IgD-negative memory B cell (primary cell): Measurements from ENCODE around the gene PLEKHF1. TPM values are rescaled to one million over a fixed set of nuclear protein-coding genes. Genes with fewer than 3 reads are reported as not detected.

Experiments used
- H3K27ac Mint-ChIP-seq, 3 donors: one replicate each; pipeline ENCODE4 v1.8.0; 2020 to 2022; ENCODE audit warnings: mild to moderate bottlenecking in 3 of 3, mixed read lengths in 3 of 3, moderate library complexity in 1 of 3
- H3K27me3 Mint-ChIP-seq: one replicate; pipeline ENCODE4 v1.8.0; 2021; ENCODE audit warnings: mixed read lengths
- H3K36me3 Mint-ChIP-seq: one replicate; pipeline ENCODE4 v1.8.0; 2020; ENCODE audit warnings: mild to moderate bottlenecking, mixed read lengths
- H3K4me1 Mint-ChIP-seq, 3 donors: one replicate each; pipeline ENCODE4 v1.8.0; 2020 to 2022; ENCODE audit warnings: mixed read lengths in 3 of 3, mild to moderate bottlenecking in 1 of 3
- H3K4me3 Mint-ChIP-seq, 4 donors: one replicate each; pipeline ENCODE4 v1.8.0; 2020 to 2022; ENCODE audit warnings: mild to moderate bottlenecking in 4 of 4, mixed read lengths in 4 of 4, moderate library complexity in 3 of 4
- H3K9me3 Mint-ChIP-seq, 3 donors: one replicate each; pipeline ENCODE4 v1.8.0; 2020 to 2021; ENCODE audit warnings: mixed read lengths in 3 of 3, mild to moderate bottlenecking in 1 of 3
- polyA plus RNA-seq: library from polyadenylated mRNA; unstranded; fragments of 300-500 nt; fragmentation: Illumina TruSeq; gene quantifications from one replicate; pipeline ENCODE4 v1.2.3, GENCODE V29; 2021

The PLEKHF1 gene
- polyA plus RNA-seq, 1 donor from 2014 or later = 10.2 TPM

DNA sequence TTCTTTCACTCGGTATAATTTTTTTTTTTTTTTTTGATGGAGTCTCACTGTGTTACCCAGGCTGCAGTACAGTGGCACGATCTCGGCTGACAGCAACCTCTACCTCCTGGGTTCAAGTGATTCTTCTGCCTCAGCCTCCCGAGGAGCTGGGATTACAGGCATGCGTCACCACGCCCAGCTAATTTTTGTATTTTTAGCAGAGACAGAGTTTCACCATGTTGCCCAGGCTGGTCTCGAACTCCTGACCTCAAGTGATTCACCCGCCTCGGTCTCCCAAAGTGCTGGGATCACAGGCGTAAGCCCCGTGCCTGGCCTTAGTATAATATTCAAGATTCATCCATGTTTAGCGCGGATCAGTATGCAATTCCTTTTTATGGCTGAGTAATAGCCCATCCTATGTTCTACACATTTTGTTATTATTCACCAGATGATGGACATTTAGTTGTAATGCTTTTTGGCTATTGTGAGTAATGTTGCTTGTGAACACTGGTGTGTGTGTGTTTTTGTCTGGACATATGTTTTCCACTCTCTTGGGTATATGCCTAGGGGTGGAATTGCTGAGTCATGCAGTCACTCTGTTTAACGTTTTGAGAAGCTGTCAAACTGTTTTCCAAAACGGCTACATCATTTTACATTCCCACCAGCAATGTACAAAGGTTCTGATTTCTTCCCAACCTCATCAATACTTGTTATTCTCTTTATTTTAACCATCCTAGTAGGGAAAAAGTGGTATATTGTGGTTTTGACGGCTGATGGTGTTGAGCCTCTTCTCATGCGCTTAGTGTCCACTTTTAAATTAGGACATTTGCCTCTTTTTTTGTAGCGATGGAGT lies 22.9 kb downstream of the PLEKHF1 start:
- Mint-ChIP-seq H3K9me3 (peaks cover 0 to 5% (median 4%) of the 10 kb centered on the region in 3 donors), H3K36me3 (peaks cover 4% of the 10 kb centered on the region), H3K27me3 (no peaks in the 10 kb centered on the region), H3K4me1 (peaks cover 5 to 12% (median 11%) of the 10 kb centered on the region in 3 donors), H3K27ac (no peak overlapping the region), H3K4me3 (no peak overlapping the region)

DNA sequence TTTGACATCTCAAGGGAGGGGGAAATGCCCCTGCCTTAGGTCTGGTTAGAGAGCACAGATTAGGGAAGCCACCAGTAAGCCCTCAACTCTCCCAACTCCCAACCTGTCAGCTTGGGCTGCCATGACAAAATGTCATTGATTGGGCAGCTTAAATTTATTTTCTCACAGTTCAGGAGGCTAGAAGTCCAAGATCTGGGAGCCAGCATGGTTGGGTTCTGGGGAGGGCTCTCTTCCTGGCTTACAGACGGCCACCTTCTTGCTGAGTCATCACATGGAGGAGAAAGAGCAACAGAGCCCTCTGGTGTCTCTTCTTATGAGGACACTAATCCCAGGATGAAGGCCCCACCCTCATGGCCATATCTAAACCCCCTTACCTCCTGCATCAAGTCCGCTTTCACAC lies 25.6 kb downstream of the PLEKHF1 start:
- peaks cover 3% of the 10 kb centered on the region for H3K36me3 Mint-ChIP-seq
- peaks cover 0 to 5% (median 4%) of the 10 kb centered on the region in 3 donors for H3K9me3 Mint-ChIP-seq
- H3K27me3 Mint-ChIP-seq = no peaks in the 10 kb centered on the region
- peak overlapping the region in 2 of 3 donors; percentile 11 to 23 for H3K27ac Mint-ChIP-seq
- H3K4me3 Mint-ChIP-seq = no peak overlapping the region
- H3K4me1 Mint-ChIP-seq = peaks cover 14 to 23% (median 16%) of the 10 kb centered on the region in 3 donors

DNA sequence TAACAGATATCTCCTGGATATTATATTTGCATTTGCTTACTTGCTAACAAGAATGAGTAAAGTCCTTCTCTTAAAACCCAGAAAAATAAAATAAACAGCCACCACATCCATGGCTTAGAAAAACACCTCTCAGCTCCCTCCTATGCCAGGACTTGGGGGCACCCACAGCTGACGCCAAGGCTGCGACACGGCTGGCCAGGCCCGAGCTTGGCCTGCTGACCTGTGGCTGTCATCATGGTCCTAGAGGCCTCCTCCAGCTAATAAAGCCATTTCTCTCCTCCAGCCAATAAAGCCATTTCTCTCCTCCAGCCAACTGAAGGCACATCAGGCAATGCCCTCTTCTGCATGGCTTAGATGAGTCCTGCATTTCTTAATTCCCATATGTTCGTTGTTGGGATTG lies 28.9 kb downstream of the PLEKHF1 start:
- Mint-ChIP-seq H3K27me3 (no peaks in the 10 kb centered on the region), H3K36me3 (peaks cover 2% of the 10 kb centered on the region), H3K27ac (peak overlapping the region in 2 of 3 donors; percentile 29 to 73), H3K4me3 (no peak overlapping the region), H3K4me1 (peaks cover 12 to 17% (median 14%) of the 10 kb centered on the region in 3 donors), H3K9me3 (peaks cover 0 to 4% (median 3%) of the 10 kb centered on the region in 3 donors)

DNA sequence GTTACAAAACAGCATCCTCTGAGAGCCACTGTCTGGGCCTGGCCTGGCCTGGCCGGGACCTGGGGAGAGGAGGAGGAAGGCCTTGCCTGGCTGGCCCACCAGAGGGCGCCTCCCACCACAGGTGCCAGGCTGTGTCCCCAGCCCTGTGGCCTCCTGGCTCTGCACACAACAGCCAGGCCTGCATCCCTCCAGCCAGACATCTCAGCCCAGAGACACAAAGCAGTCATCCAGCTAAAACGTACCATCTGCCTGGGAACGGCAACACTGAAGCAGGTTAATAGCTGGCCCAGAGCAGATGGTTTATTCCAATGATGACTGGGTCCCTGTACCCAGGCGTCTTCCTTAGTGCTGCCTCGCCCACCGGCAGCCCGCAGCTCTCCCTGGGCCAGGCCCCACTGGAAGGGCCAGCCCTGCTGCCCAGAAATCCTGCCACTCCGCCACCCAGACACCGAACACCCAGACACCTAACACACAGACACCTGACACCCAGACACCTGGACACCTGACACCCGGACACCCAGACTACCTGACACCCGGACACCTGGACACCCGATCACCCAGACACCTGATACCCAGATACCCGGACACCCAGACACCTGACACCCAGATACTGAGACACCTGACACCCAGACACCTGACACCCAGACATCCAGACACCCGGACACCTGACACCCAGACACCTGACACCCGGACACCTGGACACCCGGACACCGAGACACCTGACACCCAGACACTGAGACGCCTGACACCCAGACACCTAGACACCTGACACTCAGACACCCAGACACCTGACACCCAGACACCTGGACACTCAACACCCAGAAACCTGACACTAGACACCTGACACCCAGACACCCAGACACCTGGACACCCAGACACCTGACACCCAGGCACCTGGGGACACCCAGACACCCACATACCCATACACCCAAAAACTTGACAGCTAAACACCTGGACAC lies 29.7 kb downstream of the PLEKHF1 start:
- Mint-ChIP-seq H3K27ac (peak overlapping the region in 2 of 3 donors; percentile 29 to 73), H3K4me3 (peak overlapping the region in 2 of 4 donors; percentile 33 to 66)

DNA sequence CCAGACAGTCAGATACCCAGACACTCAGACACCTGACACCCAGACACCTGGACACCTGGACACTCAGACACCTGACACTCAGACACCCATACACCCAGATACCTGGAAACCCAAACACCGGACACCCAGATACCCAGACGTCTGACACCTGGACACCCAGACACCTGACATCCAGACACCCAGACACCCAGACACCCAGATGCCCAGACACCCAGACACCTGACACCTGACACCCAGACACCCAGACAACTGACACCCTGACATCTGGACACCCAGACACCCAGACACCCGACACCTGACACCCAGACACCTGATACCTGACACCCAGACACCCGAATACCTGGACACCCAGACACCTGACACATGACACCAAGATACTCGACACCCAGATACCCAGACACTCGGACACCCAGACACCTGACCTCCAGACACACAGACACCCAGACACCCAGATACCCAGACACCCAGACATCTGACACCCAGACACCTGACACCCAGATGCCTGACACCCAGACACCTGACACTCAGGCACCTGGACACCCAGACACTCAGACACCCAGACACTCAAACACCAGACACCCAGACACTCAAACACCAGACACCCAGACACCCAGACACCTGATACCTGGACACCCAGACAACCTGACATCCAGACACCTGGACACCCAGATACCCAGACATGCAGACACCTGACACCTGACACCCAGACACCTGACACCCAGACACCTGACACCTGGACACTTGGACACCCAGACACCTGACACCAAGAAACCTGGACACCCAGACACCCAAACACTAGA lies 30.7 kb downstream of the PLEKHF1 start:
- Mint-ChIP-seq H3K4me1 (peaks cover 11 to 18% (median 14%) of the 10 kb centered on the region in 3 donors), H3K36me3 (peaks cover 2% of the 10 kb centered on the region), H3K4me3 (peak overlapping the region in 1 of 4 donors; percentile 33), H3K27ac (peak overlapping the region in 2 of 3 donors; percentile 21 to 95), H3K9me3 (no peaks in the 10 kb centered on the region), H3K27me3 (no peaks in the 10 kb centered on the region)

More for the DNA sequence above, 29.7 kb downstream of the PLEKHF1 start:
- Mint-ChIP-seq H3K4me1 (peaks cover 12 to 17% (median 14%) of the 10 kb centered on the region in 3 donors), H3K9me3 (no peaks in the 10 kb centered on the region), H3K27me3 (no peaks in the 10 kb centered on the region), H3K36me3 (peaks cover 2% of the 10 kb centered on the region)

DNA sequence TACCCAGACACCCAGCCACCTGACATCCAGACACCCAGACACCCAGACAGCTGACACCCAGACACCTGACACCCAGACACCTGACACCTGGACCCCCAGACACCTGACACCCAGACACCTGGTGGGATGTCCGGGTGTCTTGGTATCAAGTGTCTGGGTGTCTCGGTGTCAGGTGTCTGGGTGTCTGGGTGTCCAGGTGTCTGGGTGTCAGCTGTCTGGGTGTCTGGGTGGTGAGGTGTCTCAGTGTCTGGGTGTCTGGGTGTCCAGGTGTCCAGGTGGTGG lies 31.2 kb downstream of the PLEKHF1 start:
- Mint-ChIP-seq H3K9me3 (no peaks in the 10 kb centered on the region), H3K4me1 (peaks cover 8 to 15% (median 11%) of the 10 kb centered on the region in 3 donors), H3K4me3 (no peak overlapping the region), H3K36me3 (no peaks in the 10 kb centered on the region), H3K27me3 (no peaks in the 10 kb centered on the region), H3K27ac (peak overlapping the region in 2 of 3 donors; percentile 21 to 95)

DNA sequence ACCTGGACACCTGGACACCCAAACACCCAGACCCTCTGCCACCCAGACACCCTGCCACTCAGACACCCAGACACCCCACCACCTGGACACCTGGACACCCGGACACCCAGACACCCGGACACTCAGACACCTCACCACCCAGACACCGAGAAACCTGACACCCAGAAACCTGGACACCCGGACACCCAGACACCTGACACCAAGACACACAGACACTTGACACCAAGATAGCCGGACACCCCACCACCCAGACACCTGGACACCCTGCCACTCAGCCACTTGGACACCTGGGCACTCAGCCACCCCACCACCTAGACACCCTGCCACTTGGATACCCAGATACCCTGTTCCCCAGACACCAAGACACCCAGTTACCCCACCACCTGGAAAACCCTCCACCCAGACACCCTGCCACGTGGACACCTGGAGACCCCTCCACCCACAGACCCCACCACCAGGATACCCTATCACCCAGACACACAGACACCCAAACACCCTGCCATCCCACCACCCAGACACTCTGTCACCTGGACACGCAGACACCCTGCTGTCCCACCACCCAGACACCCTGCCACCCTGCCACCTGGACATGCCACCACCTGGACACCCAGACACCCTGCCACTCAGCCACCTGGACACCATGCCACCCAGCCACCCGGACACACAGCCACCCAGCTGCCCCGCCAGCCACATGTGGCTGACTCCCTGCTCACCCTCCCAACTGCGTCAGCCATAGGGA lies 32.4 kb downstream of the PLEKHF1 start:
- Mint-ChIP-seq H3K27ac (peak overlapping the region in 1 of 3 donors; percentile 69), H3K27me3 (no peaks in the 10 kb centered on the region), H3K4me1 (peaks cover 6 to 13% (median 11%) of the 10 kb centered on the region in 3 donors), H3K9me3 (no peaks in the 10 kb centered on the region), H3K4me3 (peak overlapping the region in 1 of 4 donors; percentile 28), H3K36me3 (no peaks in the 10 kb centered on the region)

DNA sequence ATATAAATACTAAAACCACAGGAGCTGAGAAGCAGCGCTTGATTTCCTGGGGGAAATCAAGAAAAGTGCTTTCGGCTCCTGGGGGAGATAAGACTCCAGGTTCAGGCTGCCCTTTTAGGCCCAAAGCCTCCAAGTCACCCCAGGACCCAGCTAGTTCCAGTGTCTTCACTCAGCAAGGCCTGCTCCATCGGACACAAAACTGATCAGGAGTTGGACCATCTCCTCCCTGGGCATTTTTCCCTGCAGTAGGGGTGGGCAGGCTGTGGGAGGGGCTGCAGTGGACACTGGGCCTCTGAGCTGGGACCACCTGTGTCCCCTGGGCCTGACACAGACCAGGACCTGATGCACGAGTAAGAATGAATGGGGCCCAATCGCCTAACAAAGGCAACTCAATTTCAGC lies 34.6 kb downstream of the PLEKHF1 start:
- H3K27me3 Mint-ChIP-seq = no peaks in the 10 kb centered on the region
- H3K4me3 Mint-ChIP-seq = no peak overlapping the region
- H3K4me1 Mint-ChIP-seq = peaks cover 0 to 2% (median under 1%) of the 10 kb centered on the region in 3 donors
- H3K9me3 Mint-ChIP-seq = no peaks in the 10 kb centered on the region
- H3K36me3 Mint-ChIP-seq = no peaks in the 10 kb centered on the region
- no peak overlapping the region for H3K27ac Mint-ChIP-seq

DNA sequence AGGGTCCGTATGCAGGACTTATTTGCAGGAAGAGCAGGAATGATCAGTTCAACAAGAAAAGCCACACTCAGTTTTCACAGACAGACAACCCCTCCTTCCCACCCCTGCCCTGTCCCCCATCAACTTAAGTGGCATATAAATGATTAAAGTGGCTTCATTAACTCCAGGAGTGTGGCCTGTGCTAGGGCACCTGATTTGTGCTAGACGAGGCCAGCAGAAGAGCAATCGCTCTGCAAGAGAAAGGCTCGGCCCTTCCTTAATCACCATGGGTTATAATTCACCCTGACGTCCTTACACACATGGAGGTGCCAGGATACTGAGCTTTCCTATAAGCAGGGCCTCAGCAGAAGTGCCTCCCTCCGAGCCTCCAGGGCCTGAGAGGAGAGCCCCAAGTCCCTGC lies 35.2 kb downstream of the PLEKHF1 start:
- Mint-ChIP-seq H3K9me3 (no peaks in the 10 kb centered on the region), H3K4me1 (peaks cover 0 to 3% (median 2%) of the 10 kb centered on the region in 3 donors), H3K27ac (peak overlapping the region in 1 of 3 donors; percentile 78), H3K4me3 (no peak overlapping the region), H3K27me3 (no peaks in the 10 kb centered on the region), H3K36me3 (no peaks in the 10 kb centered on the region)

DNA sequence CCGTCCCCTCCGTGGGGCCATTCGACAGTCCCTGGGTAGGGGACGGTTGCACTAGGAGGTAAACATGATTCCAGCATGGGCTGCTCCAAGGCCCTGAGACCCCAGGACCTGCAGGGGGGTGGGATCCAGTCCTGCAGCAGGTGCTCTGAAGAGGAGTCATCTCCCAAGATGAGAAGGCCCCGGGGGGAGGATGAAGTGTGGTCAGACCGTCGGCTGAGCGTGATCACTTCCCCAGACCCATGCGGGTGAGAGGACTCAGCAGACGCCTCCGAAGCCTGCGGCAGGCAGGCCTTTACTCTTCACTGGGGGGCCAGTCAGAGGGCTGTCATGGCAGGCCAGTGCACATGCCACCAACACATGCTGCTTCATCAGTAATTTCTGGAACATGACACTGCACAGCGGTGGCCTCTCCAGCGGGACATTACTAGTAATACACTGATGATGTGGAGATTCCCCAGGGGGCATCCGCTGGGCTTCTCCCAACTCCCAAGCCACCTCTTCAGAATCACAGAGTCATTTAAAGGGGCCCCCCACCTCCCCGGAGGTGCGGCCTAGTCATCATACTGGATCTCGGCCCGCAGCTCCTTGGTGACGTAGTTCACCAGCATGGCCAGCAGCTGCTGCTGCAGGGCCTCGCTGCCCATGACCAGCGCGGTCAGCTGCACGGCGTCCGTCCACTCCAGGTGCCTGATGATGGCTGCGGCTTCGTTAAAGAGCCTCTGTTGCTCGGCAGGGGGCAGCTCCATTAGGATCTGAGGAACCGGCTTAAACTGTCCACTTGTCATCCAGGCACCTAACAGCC lies 37.1 kb downstream of the PLEKHF1 start:
- Mint-ChIP-seq H3K36me3 (no peaks in the 10 kb centered on the region), H3K4me1 (peaks cover 0 to 3% (median 2%) of the 10 kb centered on the region in 3 donors), H3K4me3 (no peak overlapping the region), H3K9me3 (no peaks in the 10 kb centered on the region), H3K27me3 (no peaks in the 10 kb centered on the region), H3K27ac (peak overlapping the region in 1 of 3 donors; percentile 63)

DNA sequence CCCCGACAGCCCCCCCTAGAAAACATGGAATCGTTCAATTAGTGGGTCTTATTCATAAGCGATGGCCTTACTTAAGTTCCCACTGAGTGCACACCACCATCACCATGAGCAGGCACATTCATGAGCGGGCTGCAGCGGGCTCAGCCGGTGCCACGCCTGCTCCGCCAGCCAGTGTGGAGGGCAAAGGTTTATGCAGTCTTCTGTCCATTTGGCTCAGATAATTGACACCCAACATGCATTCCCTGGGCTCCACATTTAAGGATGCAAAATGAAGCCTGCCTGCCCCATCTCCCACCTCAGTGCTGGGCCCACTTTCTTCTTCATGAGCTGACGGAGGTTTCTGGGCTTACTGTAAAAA lies 37.7 kb downstream of the PLEKHF1 start:
- Mint-ChIP-seq H3K27me3 (no peaks in the 10 kb centered on the region), H3K4me3 (no peak overlapping the region), H3K36me3 (no peaks in the 10 kb centered on the region), H3K4me1 (peaks cover 0 to 3% (median 2%) of the 10 kb centered on the region in 3 donors), H3K27ac (no peak overlapping the region), H3K9me3 (no peaks in the 10 kb centered on the region)

DNA sequence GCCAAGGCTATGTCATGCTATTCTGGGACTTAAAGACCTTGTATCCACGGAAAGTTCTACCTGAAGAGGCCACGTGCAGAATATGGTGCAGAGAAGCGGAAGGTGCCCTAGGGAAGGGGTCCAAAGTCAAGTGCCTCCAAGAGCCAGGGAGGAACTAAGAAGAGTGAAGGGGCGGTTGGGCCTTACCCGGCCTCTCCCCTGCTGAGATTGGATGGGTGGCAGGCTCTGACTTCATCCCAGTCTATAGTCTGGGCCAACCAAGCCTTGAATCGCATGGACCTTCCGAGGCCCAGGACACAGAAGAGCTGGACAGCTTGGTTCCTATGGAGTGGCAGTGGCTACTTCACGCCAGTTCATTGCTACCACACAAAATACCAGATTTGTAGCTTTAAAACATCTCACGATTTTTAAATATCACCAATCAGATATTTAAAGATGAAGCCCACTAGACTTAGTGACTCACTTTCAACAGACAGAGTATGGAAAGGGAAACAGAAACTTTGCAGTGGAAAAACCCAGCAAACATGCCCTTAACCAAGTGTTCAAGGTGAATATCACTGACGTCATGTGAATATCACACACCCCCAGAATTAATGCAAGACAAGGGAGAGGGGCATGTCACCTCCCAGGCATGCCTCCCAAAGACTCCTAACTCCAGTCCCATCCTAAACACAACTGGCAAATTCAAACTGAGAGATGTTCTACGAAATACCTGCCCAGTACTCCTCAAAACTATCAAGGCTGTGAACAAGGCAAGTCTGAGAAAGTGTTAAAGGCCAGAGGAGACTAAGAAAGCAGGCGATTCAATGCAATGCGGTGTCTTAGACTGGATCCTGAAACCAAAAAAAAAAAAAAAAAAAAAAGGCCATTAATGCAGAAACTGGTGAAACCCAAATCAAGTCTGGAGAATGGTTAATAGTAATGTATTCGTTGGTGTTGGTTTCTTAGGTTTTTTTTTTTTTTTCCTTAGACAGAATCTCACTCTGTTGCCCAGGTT lies 39.6 kb downstream of the PLEKHF1 start:
- peaks cover 2 to 8% (median 8%) of the 10 kb centered on the region in 3 donors for H3K4me1 Mint-ChIP-seq
- H3K27ac Mint-ChIP-seq = peak overlapping the region in 2 of 3 donors; percentile 78 to 92
- H3K36me3 Mint-ChIP-seq = peaks cover 1% of the 10 kb centered on the region
- no peak overlapping the region for H3K4me3 Mint-ChIP-seq
- no peaks in the 10 kb centered on the region for H3K27me3 Mint-ChIP-seq
- H3K9me3 Mint-ChIP-seq = no peaks in the 10 kb centered on the region
